Measurements from ENCODE around the gene TIPARP. TPM values are rescaled to one million over a fixed set of nuclear protein-coding genes. Genes with fewer than 3 reads are reported as not detected.
A peak's percentile ranks its signal among the peaks of the same experiment; 100 is the strongest.

TIPARP gene
- total and polyA plus RNA-seq, 4 donors: 4.4 to 13.6 (median 8.8) TPM

GRCh38 chr3:156676768-156677479 lies 2.5 kb downstream of the TIPARP start:
- Histone ChIP-seq H3K9me3 (ENCODE audit: control insufficient read depth in 4 of 4, low read length in 3 of 4) (no peaks in the 10 kb centered on the region), H3K27ac (ENCODE audit: low read depth in 1 of 2, low read length in 2 of 2) (no peak overlapping the region), H3K4me1 (ENCODE audit: control insufficient read depth in 4 of 4, insufficient read depth in 4 of 4, low read length in 3 of 4) (peaks cover 4 to 41% (median 21%) of the 10 kb centered on the region in 4 donors), H3K36me3 (ENCODE audit: control insufficient read depth in 4 of 4, insufficient read depth in 3 of 4, low read depth in 1 of 4, low read length in 3 of 4) (peaks cover 0 to 23% (median 7%) of the 10 kb centered on the region in 4 donors), H3K9ac (ENCODE audit: low read depth in 1 of 2, low read length in 2 of 2) (peak overlapping the region in 1 of 2 donors; percentile 85), H3K4me3 (ENCODE audit: low read depth in 1 of 3, low read length in 3 of 3) (peak overlapping the region in 1 of 3 donors; percentile 86), H3K27me3 (ENCODE audit: control insufficient read depth in 4 of 4, insufficient read depth in 4 of 4, low read length in 3 of 4) (no peaks in the 10 kb centered on the region)
- WGBS: 81% methylated on average over 3 of the region's 3 CpGs
- DNase-seq (ENCODE audit: low spot score): no peak
- TF ChIP-seq GABPA (IDR thresholded peaks at IDR 0.05 in 1 of 2, conservative IDR thresholded peaks at IDR 0.05 in 1 of 2) (no peak), SP1 (IDR thresholded peaks at IDR 0.05) (no peak), TAF1 (conservative IDR thresholded peaks at IDR 0.05) (no peak), HNF4G (IDR thresholded peaks at IDR 0.05) (no peak), RAD21 (IDR thresholded peaks at IDR 0.05) (no peak), YY1 (IDR thresholded peaks at IDR 0.05) (no peak), ATF3 (IDR thresholded peaks at IDR 0.05) (no peak), RXRA (IDR thresholded peaks at IDR 0.05) (no peak), JUND (IDR thresholded peaks at IDR 0.05) (no peak)

- Histone ChIP-seq H3K36me3 (ENCODE audit: control insufficient read depth in 4 of 4, insufficient read depth in 3 of 4, low read depth in 1 of 4, low read length in 3 of 4) (peaks cover 0 to 23% (median 7%) of the 10 kb centered on the region in 4 donors), H3K4me3 (ENCODE audit: low read depth in 1 of 3, low read length in 3 of 3) (no peak overlapping the region), H3K27ac (ENCODE audit: low read depth in 1 of 2, low read length in 2 of 2) (no peak overlapping the region), H3K4me1 (ENCODE audit: control insufficient read depth in 4 of 4, insufficient read depth in 4 of 4, low read length in 3 of 4) (peaks cover 4 to 42% (median 25%) of the 10 kb centered on the region in 4 donors), H3K9me3 (ENCODE audit: control insufficient read depth in 4 of 4, low read length in 3 of 4) (no peaks in the 10 kb centered on the region), H3K27me3 (ENCODE audit: control insufficient read depth in 4 of 4, insufficient read depth in 4 of 4, low read length in 3 of 4) (no peaks in the 10 kb centered on the region), H3K9ac (ENCODE audit: low read depth in 1 of 2, low read length in 2 of 2) (no peak overlapping the region)
- DNase-seq (ENCODE audit: low spot score): no peak
- 28% methylated on average over 2 of the region's 2 CpGs for WGBS
- TF ChIP-seq JUND (IDR thresholded peaks at IDR 0.05): no peak
- TF ChIP-seq MAX (IDR thresholded peaks at IDR 0.05): no peak
- no peak for TF ChIP-seq RAD21 (IDR thresholded peaks at IDR 0.05)
- no peak for TF ChIP-seq HNF4A (conservative IDR thresholded peaks at IDR 0.05)
- TF ChIP-seq SP1 (IDR thresholded peaks at IDR 0.05): no peak
- TF ChIP-seq ATF3 (IDR thresholded peaks at IDR 0.05): no peak
Observed at GRCh38 chr3:156677536-156677935, 3.1 kb downstream of the TIPARP start.

GRCh38 chr3:156678197-156678596 lies 3.8 kb downstream of the TIPARP start:
- no peaks in the 10 kb centered on the region for H3K9me3 ChIP-seq (ENCODE audit: control insufficient read depth in 4 of 4, low read length in 3 of 4)
- no peaks in the 10 kb centered on the region for H3K27me3 ChIP-seq (ENCODE audit: control insufficient read depth in 4 of 4, insufficient read depth in 4 of 4, low read length in 3 of 4)
- TF ChIP-seq RAD21 (IDR thresholded peaks at IDR 0.05) (no peak), ATF3 (IDR thresholded peaks at IDR 0.05) (no peak), SP1 (IDR thresholded peaks at IDR 0.05) (no peak), GABPA (IDR thresholded peaks at IDR 0.05 in 1 of 2, conservative IDR thresholded peaks at IDR 0.05 in 1 of 2) (no peak), EGR1 (IDR thresholded peaks at IDR 0.05; ENCODE audit: low read depth in 2 of 2) (no peak), NR2F2 (IDR thresholded peaks at IDR 0.05) (no peak)
- no peak overlapping the region for H3K4me3 ChIP-seq (ENCODE audit: low read depth in 1 of 3, low read length in 3 of 3)
- WGBS: 83% methylated on average over 2 of the region's 2 CpGs
- H3K4me1 ChIP-seq (ENCODE audit: control insufficient read depth in 4 of 4, insufficient read depth in 4 of 4, low read length in 3 of 4): peaks cover 4 to 42% (median 25%) of the 10 kb centered on the region in 4 donors
- H3K36me3 ChIP-seq (ENCODE audit: control insufficient read depth in 4 of 4, insufficient read depth in 3 of 4, low read depth in 1 of 4, low read length in 3 of 4): peaks cover 0 to 23% (median 7%) of the 10 kb centered on the region in 4 donors
- no peak overlapping the region for H3K9ac ChIP-seq (ENCODE audit: low read depth in 1 of 2, low read length in 2 of 2)
- no peak overlapping the region for H3K27ac ChIP-seq (ENCODE audit: low read depth in 1 of 2, low read length in 2 of 2)
- DNase-seq (ENCODE audit: low spot score): no peak
